Activated naive CD4-positive, alpha-beta T cell treated with anti-CD3 and anti-CD28 coated beads, Interleukin-2, amount 10 ng/mL, durations not matched to agents 7 days and 5 days (primary cell): ENCODE results near the gene CAPN13.

ENCODE experiments used
- CTCF ChIA-PET: fragments of 350-600 bp; sonication (Branson Sonifier 250); formaldehyde crosslinking; loops from one replicate; lab custom pipeline; 2021; ENCODE audit warnings: antibody characterized with exemption; lab: Charles Lee
- DNase-seq: peaks from one replicate; pipeline ENCODE4 v3.0.0-alpha.2; 2020
- H3K27ac Mint-ChIP-seq: one replicate; pipeline ENCODE4 v1.8.0; 2021; ENCODE audit warnings: mild to moderate bottlenecking, moderate library complexity, mixed read lengths
- H3K27me3 Mint-ChIP-seq: one replicate; pipeline ENCODE4 v1.8.0; 2021; ENCODE audit warnings: mild to moderate bottlenecking, mixed read lengths
- H3K36me3 Mint-ChIP-seq: one replicate; pipeline ENCODE4 v1.8.0; 2021; ENCODE audit warnings: mixed read lengths
- H3K4me1 Mint-ChIP-seq: one replicate; pipeline ENCODE4 v1.8.0; 2021; ENCODE audit warnings: mixed read lengths
- H3K4me3 Mint-ChIP-seq: one replicate; pipeline ENCODE4 v1.8.0; 2021; ENCODE audit warnings: mild to moderate bottlenecking, moderate library complexity, mixed read lengths
- H3K9me3 Mint-ChIP-seq: one replicate; pipeline ENCODE4 v1.8.0; 2021; ENCODE audit warnings: mixed read lengths

Gene CAPN13

DNA sequence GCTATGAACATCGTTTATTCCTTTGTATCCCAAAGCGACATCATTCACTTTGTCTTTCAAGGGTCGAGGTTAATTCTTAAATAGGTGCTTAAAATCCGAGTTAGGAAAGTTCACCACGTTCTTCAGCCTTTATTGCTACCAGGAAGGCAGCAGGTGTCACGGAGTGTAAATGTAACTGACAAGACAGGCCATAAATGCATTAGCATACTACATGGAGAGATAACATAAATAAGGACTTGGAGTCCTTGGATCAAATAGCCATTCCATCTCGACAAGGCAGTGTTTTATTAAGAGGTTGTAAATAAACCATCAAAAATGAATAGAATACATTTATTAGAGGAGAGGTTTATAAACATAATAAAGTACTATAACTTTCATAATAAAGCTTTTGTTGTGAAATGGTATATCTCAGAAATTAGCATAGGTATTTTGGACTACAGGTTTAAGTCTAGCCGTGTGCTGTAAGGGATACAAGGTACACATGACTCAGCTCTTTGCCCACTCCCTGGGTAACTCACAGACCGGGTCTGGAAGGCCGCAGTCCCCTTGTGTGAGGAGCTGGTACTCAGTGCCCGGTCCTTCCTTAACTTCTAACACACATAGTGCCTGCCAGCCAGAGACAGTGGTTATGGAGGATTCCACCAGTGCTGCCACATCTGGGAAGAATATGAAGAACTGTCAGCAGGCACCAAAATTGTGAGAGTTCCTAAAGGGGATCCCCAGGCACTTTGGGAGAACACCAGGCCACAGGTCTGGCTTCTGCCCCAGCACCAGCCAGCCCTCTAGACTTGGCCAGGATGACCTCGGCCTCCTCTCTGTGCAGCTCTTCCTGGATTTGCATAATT is 29.4 kb downstream of the CAPN13 start:
- CTCF ChIA-PET, result no interaction called here
- H3K27me3 Mint-ChIP-seq, result peaks cover 13% of the 10 kb centered on the region
- no peaks in the 10 kb centered on the region for H3K36me3 Mint-ChIP-seq
- no peak overlapping the region for H3K27ac Mint-ChIP-seq
- no peaks in the 10 kb centered on the region for H3K9me3 Mint-ChIP-seq
- DNase-seq, result no peak
- H3K4me3 Mint-ChIP-seq, result no peak overlapping the region
- H3K4me1 Mint-ChIP-seq, result no peaks in the 10 kb centered on the region

DNA sequence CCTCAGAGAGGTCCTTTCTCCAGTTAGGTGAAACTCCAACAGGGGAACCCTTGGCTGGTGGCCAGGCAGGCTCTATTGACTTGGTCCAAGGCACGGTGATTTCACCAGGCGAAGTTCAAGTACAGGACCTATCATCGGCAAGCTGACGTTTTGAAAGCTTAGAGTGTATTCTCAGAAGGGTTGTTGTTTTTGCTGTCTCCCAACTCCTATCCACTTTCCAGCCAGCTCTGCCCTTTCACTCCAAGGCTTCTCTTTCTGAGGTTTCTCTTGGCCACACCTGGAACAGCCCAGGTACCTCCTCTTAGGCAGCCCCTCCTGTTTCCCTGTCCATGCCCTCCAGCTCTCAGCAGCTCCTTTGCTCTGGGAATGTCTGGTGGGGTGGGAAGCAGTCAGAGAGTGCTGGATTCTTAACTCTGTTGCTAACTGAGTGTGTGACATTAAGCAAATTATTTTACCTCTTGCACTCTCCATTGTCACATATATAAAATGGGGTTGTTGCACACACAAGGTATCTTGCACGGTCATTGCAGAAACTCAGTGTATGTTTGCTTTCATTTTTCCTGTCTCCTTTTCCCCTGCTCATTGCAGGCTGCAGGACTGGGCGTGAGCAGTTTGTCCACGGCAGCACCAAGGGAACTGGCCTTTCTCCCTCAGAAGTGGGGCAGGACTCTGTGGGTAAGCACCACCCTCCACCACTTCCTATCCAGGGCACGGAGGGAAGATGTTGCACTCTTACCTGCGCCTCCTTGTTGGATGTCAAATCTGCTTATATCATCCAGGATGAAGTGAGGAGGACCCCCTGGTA is 30.2 kb downstream of the CAPN13 start:
- H3K27me3 Mint-ChIP-seq, result peaks cover 18% of the 10 kb centered on the region
- H3K27ac Mint-ChIP-seq, result no peak overlapping the region
- no peaks in the 10 kb centered on the region for H3K36me3 Mint-ChIP-seq
- no peaks in the 10 kb centered on the region for H3K9me3 Mint-ChIP-seq
- DNase-seq, result no peak
- H3K4me3 Mint-ChIP-seq, result no peak overlapping the region
- CTCF ChIA-PET, result no interaction called here
- no peaks in the 10 kb centered on the region for H3K4me1 Mint-ChIP-seq

DNA sequence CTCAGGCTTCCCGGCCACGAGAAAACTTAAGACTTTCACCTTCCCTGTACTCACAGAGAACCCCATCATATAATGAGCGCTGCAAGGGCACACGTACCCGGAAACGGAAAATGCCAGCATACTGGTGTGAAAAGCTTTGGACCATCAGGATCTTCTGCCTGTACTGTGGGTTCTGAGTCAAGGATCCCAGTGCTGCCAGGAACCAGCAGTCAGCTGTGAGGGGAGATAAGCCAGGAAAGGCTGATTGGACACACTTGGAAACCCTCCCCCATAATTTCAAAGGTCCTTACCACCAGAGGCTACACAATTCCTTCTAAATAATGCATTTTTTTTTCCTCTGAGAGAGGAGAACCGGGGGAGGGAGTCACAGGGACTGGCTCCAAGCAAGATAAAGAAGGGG is 31.4 kb downstream of the CAPN13 start:
- no peak overlapping the region for H3K4me3 Mint-ChIP-seq
- no peak overlapping the region for H3K27ac Mint-ChIP-seq
- CTCF ChIA-PET, result interaction anchor here (1.8 kb wide), 1 partner anchor 64 kb away, joined by 4 read pairs; no protein-coding TSS in a partner anchor
- no peak for DNase-seq
- H3K27me3 Mint-ChIP-seq, result peaks cover 18% of the 10 kb centered on the region
- H3K4me1 Mint-ChIP-seq, result no peaks in the 10 kb centered on the region
- no peaks in the 10 kb centered on the region for H3K9me3 Mint-ChIP-seq
- no peaks in the 10 kb centered on the region for H3K36me3 Mint-ChIP-seq

DNA sequence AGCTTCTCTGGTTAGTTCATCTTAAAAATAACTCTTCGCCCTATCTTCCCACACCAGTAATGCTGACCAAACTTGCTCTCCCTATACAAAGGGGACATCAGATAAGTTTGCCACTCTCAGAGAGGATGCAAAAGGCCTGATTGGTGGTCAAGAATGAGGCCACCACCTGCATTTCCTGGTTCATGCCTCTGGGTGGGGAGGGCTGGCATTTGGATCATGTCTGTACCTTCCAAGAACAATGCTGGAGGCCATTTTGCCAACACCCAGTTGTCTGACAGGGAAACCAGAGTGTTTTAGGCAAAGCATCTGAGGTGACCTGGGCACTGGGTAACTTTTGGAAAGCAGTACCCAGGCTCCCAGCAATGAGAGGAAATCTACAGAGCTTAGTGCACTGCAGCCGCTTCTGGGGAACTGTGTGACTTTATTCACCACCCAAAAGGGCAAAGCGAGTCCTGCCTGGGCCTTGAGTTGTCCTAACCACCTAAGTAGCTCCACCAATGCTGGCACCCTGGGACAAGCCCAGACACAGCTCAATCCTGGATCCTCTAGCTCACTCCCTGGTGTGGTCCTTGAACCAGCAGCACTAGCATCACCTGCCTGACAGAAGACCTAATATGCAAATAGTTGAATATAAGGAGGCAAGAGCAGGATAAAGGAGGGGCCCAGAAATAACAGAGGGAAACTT is 35.1 kb downstream of the CAPN13 start:
- DNase-seq, result no peak
- Mint-ChIP-seq H3K9me3 (no peaks in the 10 kb centered on the region), H3K4me3 (no peak overlapping the region), H3K36me3 (no peaks in the 10 kb centered on the region), H3K4me1 (no peaks in the 10 kb centered on the region), H3K27ac (no peak overlapping the region), H3K27me3 (peaks cover 22% of the 10 kb centered on the region)
- CTCF ChIA-PET, result no interaction called here

DNA sequence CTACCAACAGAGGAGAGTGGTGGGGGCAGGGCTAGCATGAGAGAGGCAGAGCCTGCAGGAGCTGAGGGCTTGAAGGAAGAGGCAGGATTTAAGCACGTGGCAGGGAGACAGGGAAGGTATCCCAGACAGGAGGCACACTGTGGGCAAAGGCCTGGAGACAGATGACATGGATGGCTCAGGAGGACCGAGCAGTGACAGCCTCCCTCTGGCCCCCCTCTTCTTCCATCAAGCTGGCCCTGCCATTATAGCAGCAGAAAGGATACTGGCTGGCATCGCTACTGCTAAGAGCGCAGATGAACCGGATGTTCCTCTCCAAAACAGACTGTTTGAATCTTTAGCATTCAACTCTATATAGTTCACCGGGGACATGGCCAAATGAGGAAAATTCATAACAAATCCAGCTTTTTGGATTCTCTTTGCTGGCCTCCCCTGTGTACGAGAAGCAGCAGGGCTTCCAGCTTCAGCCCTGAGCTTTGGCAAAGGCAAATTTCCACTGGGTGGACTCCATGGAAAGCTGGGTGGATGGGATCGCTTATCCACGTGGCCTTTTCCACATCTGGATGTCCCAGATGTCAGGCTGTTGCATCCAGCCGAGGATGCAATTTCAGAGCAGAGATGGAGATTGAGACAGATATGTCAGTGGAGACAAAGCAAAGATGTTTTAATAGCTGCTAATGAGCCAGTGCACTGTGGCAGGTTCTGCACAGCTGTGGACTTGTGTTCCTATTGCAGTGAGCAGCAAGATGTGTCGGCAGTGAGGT is 36.2 kb downstream of the CAPN13 start:
- Mint-ChIP-seq H3K9me3 (no peaks in the 10 kb centered on the region), H3K27me3 (peaks cover 15% of the 10 kb centered on the region), H3K4me1 (peaks cover 2% of the 10 kb centered on the region), H3K4me3 (no peak overlapping the region), H3K36me3 (no peaks in the 10 kb centered on the region), H3K27ac (no peak overlapping the region)
- CTCF ChIA-PET, result interaction anchor here (1.3 kb wide), 1 partner anchor 59 kb away, joined by 3 read pairs; no protein-coding TSS in a partner anchor
- no peak for DNase-seq

DNA sequence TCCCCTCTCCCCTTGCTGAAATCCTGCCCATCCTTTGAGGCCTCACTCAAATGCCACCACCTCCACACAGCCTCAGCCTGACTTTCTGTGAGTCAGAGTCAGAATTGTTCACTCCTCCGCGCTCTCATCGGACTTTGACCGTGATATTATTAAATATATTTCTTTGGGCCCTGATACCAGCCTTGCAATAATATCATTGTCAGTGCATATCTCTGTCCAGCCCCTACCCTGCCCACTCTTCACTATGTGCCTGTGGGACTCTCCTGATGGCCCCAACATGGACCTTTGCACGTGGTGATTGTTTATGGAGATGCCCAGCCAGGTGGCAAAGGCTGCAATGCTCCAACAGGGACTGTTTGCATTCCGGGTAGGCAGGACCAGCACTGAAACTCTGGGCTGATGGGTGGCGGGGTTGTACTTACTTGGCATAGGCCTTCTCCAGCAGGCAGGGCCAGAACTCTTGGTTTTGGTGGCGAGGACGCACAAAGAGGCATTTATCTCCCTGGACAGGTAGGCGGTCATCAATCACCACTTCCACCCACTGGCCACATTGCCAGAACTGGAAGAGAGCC is 37.3 kb downstream of the CAPN13 start:
- H3K9me3 Mint-ChIP-seq, result no peaks in the 10 kb centered on the region
- no peak overlapping the region for H3K27ac Mint-ChIP-seq
- no peak overlapping the region for H3K4me3 Mint-ChIP-seq
- no peaks in the 10 kb centered on the region for H3K36me3 Mint-ChIP-seq
- peaks cover 19% of the 10 kb centered on the region for H3K27me3 Mint-ChIP-seq
- peaks cover 2% of the 10 kb centered on the region for H3K4me1 Mint-ChIP-seq
- CTCF ChIA-PET, result interaction anchor here (1.3 kb wide), 1 partner anchor 58 kb away, joined by 3 read pairs; no protein-coding TSS in a partner anchor
- no peak for DNase-seq

DNA sequence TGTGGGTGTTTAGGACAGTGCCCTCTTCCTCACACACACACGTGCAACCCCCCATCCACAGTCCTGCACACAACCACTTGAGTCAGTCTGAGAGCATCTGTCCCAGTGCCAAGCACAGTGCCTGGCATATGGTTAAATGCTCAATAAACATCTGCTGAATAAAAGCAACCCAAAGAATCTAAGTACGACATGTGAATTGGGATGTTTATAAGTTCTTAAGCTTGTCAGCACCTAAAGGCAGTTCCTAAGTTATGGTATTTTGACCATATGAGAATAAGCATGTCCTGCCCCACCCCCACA is 37.8 kb downstream of the CAPN13 start:
- H3K4me1 Mint-ChIP-seq, result peaks cover 2% of the 10 kb centered on the region

DNA sequence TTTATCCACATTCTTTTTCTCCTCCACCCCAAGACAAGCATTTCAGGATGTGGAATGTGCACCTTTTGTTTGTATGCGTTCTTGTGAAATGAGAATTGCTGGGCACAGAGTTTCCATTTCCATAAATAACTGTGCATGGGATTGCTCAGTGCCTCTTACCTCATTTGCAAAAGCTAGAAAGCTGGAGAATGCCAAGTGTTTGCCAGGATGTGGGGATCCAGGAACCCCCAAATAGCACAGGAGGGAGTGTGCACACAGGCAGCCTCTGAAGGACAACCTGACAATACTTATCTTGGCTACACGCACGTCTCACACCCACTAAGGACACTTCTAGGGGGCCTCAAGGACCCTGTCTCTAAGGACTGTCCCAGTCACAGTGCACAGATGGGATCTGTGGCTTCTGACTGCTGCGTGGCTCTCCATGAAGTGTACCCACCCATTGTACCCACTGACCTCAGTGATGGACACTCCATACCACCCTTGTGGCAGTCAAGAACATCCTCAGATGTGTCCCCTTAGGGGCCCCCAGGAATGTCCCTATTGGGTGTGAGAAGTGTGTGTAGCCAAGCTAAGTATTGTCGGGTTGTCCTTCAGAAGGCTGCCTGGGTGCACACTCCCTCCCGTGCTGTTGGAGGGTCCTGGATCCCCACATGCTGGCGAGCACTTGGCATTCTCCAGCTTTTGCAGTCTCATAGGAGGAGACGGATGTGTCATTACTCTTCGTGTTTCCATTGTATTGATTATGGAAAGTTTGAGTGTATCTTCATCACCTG is 38.4 kb downstream of the CAPN13 start:
- H3K4me3 Mint-ChIP-seq, result no peak overlapping the region
- no peaks in the 10 kb centered on the region for H3K9me3 Mint-ChIP-seq
- no peak for DNase-seq
- CTCF ChIA-PET, result no interaction called here
- H3K36me3 Mint-ChIP-seq, result no peaks in the 10 kb centered on the region
- H3K27ac Mint-ChIP-seq, result no peak overlapping the region
- peaks cover 2% of the 10 kb centered on the region for H3K4me1 Mint-ChIP-seq
- peaks cover 22% of the 10 kb centered on the region for H3K27me3 Mint-ChIP-seq

More for the DNA sequence above, 37.8 kb downstream of the CAPN13 start:
- H3K4me3 Mint-ChIP-seq, result no peak overlapping the region
- H3K27me3 Mint-ChIP-seq, result peaks cover 22% of the 10 kb centered on the region
- H3K27ac Mint-ChIP-seq, result no peak overlapping the region
- no peaks in the 10 kb centered on the region for H3K36me3 Mint-ChIP-seq
- DNase-seq, result no peak
- CTCF ChIA-PET, result no interaction called here
- no peaks in the 10 kb centered on the region for H3K9me3 Mint-ChIP-seq

DNA sequence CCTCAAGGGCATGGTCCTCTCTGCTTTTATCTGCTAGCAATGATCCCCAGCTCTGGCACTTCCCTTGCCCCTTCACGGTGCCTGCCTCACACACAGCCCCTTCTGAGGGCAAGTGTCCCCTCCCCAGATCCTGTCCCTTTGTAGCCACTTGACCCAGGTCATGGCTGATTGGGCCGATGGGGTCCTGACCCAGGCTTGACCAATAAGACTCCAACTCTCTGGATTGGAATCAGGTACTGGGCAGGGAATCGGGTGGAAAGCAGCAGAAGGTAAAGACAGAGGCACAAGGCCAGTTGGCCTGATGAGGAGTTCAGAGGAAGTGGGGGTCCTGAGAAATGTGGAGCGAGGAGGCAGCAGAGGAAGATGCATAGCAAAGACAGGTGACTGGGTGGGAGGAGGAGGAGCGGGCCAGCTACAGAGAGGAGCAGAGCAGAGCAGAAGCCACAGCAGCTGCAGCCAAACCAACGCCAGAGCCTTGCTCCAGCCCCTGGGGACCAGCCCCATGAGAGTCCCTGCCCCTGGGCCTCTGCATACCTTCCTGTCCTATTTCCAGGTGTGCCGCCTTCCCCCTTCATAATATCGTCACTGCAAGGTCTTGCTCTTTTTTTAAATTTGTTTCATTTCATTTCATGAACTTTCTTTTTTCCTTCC is 39.1 kb downstream of the CAPN13 start:
- H3K36me3 Mint-ChIP-seq, result no peaks in the 10 kb centered on the region
- no peak overlapping the region for H3K27ac Mint-ChIP-seq
- H3K4me1 Mint-ChIP-seq, result peaks cover 2% of the 10 kb centered on the region
- no peak for DNase-seq
- H3K27me3 Mint-ChIP-seq, result peaks cover 22% of the 10 kb centered on the region
- CTCF ChIA-PET, result no interaction called here
- H3K9me3 Mint-ChIP-seq, result no peaks in the 10 kb centered on the region
- no peak overlapping the region for H3K4me3 Mint-ChIP-seq

DNA sequence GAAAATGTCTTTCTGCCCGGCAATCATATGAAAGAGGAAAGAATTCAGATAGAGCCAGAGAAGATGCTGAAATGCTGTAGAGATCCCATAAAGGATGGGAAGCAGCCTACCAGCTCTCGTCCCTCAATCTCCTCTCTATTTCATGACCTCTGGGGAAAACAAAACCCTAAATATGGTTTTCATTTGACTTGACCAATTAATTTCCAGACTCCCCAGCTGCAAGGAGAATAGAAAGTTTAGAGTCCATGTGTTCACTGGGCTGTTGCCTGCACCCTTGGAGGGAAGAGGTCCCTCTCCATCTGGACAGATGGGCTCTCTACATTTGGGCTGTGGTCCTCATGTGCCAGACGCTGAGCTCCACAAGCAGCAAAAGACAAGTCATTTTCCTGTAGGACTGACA is 40.6 kb downstream of the CAPN13 start:
- H3K27me3 Mint-ChIP-seq, result peaks cover 17% of the 10 kb centered on the region
- H3K36me3 Mint-ChIP-seq, result no peaks in the 10 kb centered on the region
- no peak overlapping the region for H3K4me3 Mint-ChIP-seq
- peaks cover 2% of the 10 kb centered on the region for H3K4me1 Mint-ChIP-seq
- no peak overlapping the region for H3K27ac Mint-ChIP-seq
- no peaks in the 10 kb centered on the region for H3K9me3 Mint-ChIP-seq
- DNase-seq, result no peak
- CTCF ChIA-PET, result no interaction called here

DNA sequence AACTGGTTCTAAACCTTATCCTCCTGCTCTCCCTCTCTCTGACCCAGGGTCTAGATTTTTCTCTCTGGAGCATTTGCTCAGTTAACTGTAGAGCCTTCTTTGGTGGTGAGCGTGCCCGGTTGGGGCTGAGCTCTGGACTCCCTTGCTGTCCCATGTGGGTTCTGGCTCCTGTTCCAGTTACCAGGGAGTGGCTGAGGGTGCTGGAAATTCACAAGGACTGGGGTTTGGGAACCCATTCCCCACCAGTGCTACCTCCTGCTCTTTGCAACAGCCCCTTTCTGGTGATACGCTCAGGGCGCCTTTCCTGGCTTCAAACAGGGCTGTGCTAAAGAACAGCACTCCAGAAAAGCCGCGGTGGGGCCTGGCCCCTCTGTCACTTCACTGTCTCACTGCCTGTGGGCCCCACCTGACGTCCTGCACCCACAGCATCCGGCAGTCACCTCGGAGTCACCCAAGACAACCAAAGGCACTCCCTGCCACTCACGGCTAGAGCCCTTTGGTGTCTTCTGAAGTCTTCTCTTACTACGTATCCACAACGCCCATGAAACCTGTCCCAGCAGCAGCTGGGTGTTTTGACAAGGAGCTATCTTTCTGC is 41.3 kb downstream of the CAPN13 start:
- H3K4me1 Mint-ChIP-seq, result peaks cover 2% of the 10 kb centered on the region
- H3K27me3 Mint-ChIP-seq, result peaks cover 22% of the 10 kb centered on the region
- no peaks in the 10 kb centered on the region for H3K36me3 Mint-ChIP-seq
- CTCF ChIA-PET, result no interaction called here
- no peak overlapping the region for H3K4me3 Mint-ChIP-seq
- DNase-seq, result no peak
- H3K9me3 Mint-ChIP-seq, result no peaks in the 10 kb centered on the region
- H3K27ac Mint-ChIP-seq, result no peak overlapping the region

DNA sequence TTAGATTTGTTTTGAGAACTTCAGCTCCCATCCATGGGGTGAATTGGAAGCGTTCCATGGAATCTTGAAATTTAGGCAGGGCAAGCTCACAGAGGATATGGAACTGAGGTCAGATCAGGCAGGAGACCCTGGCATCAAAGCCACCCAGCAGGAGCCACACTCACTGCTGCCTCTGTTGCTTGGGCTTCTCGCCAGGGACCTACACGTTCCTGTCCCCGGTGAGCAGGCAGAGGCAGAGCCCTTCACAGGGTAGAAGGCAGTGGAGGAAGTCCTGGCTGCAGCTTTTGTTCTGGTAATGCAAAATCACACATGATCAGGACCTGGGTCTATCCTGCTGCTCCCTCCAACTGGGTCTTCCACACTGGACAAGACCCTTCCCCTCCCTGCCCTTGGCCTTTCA is 42.1 kb downstream of the CAPN13 start:
- H3K27ac Mint-ChIP-seq, result no peak overlapping the region
- peaks cover 2% of the 10 kb centered on the region for H3K4me1 Mint-ChIP-seq
- CTCF ChIA-PET, result no interaction called here
- H3K36me3 Mint-ChIP-seq, result no peaks in the 10 kb centered on the region
- no peak overlapping the region for H3K4me3 Mint-ChIP-seq
- peaks cover 23% of the 10 kb centered on the region for H3K27me3 Mint-ChIP-seq
- no peak for DNase-seq
- H3K9me3 Mint-ChIP-seq, result no peaks in the 10 kb centered on the region
